Gastroesophageal sphincter (tissue), 2 donors: ENCODE measurements around the gene SERPINA1.

ENCODE experiments used
- EP300 ChIP-seq: sonication (generic); formaldehyde crosslinking; IDR thresholded peaks from one replicate; pipeline ENCODE4 v1.6.1; 2017; ENCODE audit warnings: antibody characterized with exemption, mild to moderate bottlenecking
- POLR2A ChIP-seq, 2 donors: fragments of 450-650 bp; IDR thresholded peaks; one replicate each; pipeline ENCODE4 v1.6.1; 2017; ENCODE audit warnings: antibody characterized with exemption in 2 of 2, mild to moderate bottlenecking in 2 of 2, moderate library complexity in 1 of 2

DNA sequence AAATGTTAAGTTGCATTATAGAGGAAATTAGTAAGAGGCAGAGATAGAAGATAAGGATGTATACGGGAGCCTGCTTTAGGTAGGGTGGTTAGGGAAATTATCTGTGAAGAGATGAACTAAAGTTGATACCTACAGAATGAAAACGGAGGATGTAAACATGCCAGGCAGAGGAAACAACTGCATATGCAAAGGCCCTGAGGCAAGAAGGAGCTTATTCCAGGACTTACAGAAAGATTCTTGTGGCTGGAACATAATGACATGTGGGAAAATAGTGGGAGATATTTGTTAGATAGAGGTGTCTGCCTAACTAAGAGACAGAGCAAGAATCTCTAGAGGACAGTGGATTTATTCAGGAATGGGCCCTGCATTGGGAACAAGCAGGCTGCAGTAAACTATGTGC lies 16.2 kb upstream of the SERPINA1 start:
- TF ChIP-seq EP300 (no peak), POLR2A (IDR thresholded peaks at IDR 0.05) (no peak)
